ENCODE measurements around the gene CEACAM19. TPM values are rescaled to one million over a fixed set of nuclear protein-coding genes. Genes with fewer than 3 reads are reported as not detected.

The CEACAM19 gene
- total RNA-seq, 4 donors from 2014 or later, result 2.1 to 6.8 (median 3.8) TPM

DNA sequence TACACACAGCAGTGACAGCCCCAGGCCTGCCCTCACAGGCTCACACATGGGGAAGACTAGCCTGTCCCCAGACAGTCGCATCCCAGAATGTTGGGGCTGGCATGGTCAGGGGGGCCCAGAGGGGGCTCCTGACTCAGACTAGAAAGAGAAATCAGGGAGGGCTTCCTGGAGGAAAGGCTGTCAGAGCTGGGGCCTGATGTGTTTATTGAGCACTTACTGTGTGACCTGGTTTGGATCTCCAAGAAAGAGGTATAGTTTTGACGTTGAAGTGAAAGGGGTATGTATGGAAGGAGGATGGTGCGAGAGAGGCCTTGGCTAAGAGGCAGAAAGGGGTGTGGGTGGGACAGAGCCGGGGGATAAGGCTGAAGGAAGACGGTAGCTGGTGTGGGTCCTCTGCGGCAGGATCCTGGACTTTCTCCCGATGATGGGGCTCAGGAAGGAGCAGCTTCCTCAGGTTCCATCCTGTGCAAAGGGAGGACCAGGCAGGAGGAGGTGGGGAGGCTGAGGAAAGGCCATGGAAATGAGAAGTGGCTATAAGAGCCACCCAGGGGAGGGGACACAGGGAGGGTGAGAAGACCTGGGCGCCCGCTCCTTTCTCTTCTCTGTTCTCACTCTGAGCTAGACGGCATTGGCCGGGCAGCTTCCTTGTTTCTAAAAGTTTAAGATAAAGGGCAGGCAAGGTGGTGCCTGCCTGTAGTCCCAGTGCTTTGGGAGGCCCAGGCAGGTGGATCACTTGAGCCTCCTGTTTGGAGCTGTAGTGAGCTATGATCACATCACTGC lies 61.1 kb downstream of the CEACAM19 start:
- no peak for DNase-seq (ENCODE audit: low spot score)
- no peak for ATAC-seq (ENCODE audit: low FRiP score)

More for the DNA sequence above, 61.1 kb downstream of the CEACAM19 start:
- TF ChIP-seq CTCF (IDR thresholded peaks at IDR 0.05), result no peak

Small RNA genes lying within 50 kb of the gene (small RNA-seq; reads per million reads assigned to genes)
- gene RF00285, result not detected

Other genes starting within 250 kb of the CEACAM19 start
- 1 to 10 TPM; 2.2 to 6.3 (median 4.8) TPM for gene ZNF229, start 223.0 kb upstream of the CEACAM19 start, total RNA-seq
- 10 to 100 TPM in 1 of 4 donors, 1 to 10 TPM in 3; 4.8 to 14.5 (median 7.3) TPM for gene ZNF180, start 171.0 kb upstream of the CEACAM19 start, total RNA-seq
- gene CEACAM20, start 141.8 kb upstream of the CEACAM19 start, total RNA-seq, result not detected
- not detected for gene IGSF23, start 57.9 kb upstream of the CEACAM19 start, total RNA-seq
- gene PVR, start 27.6 kb upstream of the CEACAM19 start, total RNA-seq, result 10 to 100 TPM; 17.0 to 93.9 (median 28.6) TPM
- not detected for gene CEACAM16, start 27.7 kb downstream of the CEACAM19 start, total RNA-seq
- gene BCL3, start 77.2 kb downstream of the CEACAM19 start, total RNA-seq, result 100 to 1,000 TPM in 1 of 4 donors, 10 to 100 TPM in 3; 12.2 to 113 (median 46.2) TPM
- under 1 TPM in 1 of 4 donors, not detected in 3; 0.46 TPM for gene CBLC, start 106.4 kb downstream of the CEACAM19 start, total RNA-seq
- 10 to 100 TPM; 37.0 to 55.0 (median 43.0) TPM for gene BCAM, start 137.6 kb downstream of the CEACAM19 start, total RNA-seq
- 100 to 1,000 TPM in 2 of 4 donors, 10 to 100 TPM in 2; 58.6 to 129 (median 90.2) TPM for gene NECTIN2, start 174.8 kb downstream of the CEACAM19 start, total RNA-seq
- 100 to 1,000 TPM in 1 of 4 donors, 10 to 100 TPM in 3; 37.2 to 121 (median 44.2) TPM for gene TOMM40, start 219.8 kb downstream of the CEACAM19 start, total RNA-seq
- gene APOE, start 234.3 kb downstream of the CEACAM19 start, total RNA-seq, result 100 to 1,000 TPM; 248 to 920 (median 429) TPM
- 100 to 1,000 TPM in 1 of 4 donors, 10 to 100 TPM in 3; 12.3 to 121 (median 21.8) TPM for gene APOC1, start 243.1 kb downstream of the CEACAM19 start, total RNA-seq

Measured in omental fat pad (tissue), 4 donors.